ENCODE data around the gene NMRK2.
"Not testable (repeated sequence)": the region's sequence is repeated elsewhere in the genome, so short reads cannot be mapped to it uniquely, and the experiment has no call there.

NMRK2 gene, protein sequence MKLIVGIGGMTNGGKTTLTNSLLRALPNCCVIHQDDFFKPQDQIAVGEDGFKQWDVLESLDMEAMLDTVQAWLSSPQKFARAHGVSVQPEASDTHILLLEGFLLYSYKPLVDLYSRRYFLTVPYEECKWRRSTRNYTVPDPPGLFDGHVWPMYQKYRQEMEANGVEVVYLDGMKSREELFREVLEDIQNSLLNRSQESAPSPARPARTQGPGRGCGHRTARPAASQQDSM

DNA sequence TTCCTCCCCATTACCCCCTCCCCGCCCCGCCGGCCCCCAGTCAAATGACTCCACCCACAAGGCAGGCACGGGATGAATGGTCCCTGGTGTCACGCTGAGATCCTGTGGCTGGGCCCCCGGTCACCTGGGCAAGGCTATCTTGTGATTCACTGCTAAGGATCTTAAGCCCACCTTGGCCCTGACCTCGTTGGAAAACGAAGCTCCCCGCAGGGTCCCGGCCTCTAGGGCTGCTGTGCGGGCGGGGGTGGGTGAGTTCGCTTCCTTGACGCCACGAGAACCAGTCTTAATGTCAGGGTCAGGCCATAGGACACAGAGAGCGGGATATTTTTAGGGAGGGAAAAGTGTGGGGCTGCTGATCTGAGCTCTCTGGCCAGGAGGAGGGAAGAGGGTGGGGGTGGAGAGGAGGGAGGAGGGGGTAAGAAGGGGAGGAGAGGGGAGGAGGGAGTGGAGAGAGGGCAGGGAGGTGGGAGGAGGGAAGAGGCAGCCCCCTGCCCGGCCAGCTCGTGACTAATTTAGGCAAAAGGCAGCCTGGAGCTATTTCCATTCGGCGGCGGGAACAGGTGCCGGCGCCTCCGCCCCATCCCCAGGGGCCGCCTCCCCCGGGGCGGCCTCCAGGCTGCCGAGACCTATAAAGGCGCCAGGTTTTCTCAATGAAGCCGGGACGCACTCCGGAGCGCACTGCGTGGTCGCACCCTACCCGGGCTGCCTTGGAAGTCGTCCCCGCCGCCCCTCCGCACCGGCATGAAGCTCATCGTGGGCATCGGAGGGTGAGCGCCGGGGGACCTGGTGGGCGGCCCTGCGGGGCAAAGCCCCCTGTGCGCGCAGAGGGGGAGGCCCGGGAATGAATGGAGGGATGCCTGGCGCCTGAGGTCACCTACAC, at the start of gene NMRK2:
Gene NMRK2, plus strand, starts transcription at position 139 of the 880 bp plus-strand sequence. Its CDS starts 603 bp downstream, at position 742.
- no peak for DNase-seq

DNA sequence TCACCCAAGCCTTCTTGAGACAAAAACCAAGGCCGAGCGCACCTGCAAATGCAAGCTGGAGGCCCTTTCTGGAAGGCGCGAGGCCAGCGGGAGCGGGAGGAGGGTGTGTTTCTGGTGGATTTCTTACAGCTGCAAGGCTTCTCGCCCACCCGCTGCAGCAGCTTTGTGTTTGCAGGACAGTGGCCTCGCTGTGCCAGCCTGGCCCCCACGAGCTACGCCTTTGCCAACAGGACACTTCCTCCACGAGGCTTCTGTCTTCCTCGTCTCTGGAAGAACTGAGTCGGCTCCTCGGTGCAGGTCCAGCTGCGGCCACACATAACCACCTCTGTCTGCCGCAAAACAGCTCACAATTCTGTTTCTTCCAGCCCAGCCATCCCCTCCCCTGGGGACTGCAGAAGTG, 42.3 kb upstream of the NMRK2 start:
- DNase-seq: no peak

DNA sequence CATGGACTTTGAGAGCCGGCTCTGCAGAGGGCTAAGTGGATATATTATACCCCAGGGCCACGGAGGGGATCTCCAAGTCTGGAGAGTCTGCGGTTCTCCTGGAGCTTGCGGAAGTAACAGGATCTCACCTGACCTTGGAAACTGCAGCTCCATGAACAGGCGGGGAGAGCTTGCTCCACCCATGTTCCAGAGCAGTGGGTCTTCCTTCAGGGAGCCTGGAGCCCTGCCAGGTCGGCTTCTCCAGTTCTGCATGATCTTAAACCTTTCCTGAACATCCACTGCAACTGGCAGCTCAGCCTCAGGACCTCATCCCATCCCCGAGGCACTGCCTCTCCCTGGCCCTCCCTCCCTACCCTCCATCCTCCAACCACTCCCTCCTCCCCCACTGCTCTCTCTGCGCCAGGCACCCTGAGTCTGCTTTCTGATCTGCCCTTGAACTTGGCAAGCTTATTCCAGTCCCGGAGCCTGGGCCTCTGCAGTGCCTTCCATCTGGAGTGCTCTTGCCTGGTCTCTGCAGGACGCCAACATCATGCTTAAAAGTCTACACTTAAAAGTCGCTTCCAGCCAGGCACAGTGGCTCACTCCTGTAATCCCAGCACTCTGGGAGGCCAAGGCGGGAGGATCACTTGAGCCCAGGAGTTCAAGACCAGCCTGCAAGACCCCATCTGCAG, 39.2 kb upstream of the NMRK2 start:
- DNase-seq: no peak

- DNase-seq: not testable (repeated sequence)
Measured at GRCh38 chr19:3894959-3895358, 37.9 kb upstream of the NMRK2 start.

- DNase-seq: no peak
Measured at GRCh38 chr19:3895788-3896187, 37.1 kb upstream of the NMRK2 start.

- no peak for DNase-seq
Measured at GRCh38 chr19:3897936-3898335, 34.9 kb upstream of the NMRK2 start.

- DNase-seq: no peak
Measured at GRCh38 chr19:3898426-3898825, 34.4 kb upstream of the NMRK2 start.

DNA sequence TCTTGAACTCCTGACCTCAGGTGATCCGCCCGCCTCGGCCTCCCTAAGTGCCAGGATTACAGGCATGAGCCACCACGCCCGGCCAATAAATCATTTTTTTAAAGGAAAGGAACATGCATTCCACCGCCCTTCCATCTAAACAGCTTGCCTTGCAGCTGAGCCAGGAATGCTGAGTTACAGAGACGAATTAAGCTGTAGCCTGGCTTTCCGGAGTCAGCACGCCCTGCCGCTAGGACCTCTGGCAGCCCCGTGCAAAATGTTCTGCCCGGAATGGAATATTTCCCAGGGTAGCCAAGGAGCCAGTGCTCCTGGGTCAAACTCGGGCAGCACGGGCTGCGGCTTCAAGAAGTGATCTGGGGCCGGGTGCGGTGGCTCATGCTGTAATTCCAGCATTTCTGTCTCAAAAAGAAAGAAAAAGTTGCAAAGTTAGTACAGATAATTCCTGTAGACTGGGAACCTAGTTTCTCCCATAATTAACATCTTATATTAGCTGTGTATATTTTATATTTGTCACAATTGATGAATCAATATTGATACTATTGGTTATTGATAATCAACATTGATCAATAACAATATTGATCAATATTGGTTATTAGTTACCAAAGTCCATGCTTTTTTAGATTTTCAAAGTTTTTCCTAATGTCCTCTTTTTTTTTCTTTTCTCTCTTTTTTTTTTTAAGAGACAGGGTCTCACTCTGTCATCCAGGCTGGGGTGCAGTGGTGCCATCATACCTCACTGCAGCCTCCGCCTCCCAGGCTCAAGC, 33.2 kb upstream of the NMRK2 start:
- no peak for DNase-seq

DNA sequence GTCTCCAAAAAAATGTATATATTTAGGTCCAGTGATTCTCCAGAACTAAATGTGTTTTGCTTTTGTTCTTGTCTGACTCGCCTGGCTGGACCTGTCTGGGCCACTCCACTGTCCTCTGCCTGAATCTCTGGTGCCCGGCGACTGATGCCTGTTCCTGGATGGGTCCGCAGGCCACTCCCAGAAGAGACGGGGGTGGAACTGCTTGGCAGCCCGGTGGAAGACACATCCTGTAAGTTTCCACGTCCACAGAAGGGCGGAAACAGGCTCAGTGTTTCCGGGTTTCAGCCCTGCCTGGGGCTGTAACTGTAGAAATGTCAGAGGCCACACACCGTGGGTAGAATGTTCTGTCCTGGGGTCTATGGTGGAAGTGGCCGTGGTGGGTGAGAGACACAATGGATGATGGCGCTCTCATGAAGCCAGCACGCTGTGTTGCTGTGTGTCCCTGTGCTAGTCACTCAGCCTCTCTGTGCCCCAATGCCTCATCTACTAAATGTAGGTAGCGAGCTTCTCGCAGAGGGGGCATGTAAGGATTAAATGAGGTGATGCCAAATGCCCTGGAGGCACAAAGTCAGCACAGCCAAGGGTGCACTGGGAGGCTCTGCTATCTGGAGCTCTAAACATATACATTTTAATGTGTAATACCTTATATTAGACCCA, 30.4 kb upstream of the NMRK2 start:
- no peak for DNase-seq

- no peak for DNase-seq
Measured at GRCh38 chr19:3904233-3904632, 28.6 kb upstream of the NMRK2 start.

DNA sequence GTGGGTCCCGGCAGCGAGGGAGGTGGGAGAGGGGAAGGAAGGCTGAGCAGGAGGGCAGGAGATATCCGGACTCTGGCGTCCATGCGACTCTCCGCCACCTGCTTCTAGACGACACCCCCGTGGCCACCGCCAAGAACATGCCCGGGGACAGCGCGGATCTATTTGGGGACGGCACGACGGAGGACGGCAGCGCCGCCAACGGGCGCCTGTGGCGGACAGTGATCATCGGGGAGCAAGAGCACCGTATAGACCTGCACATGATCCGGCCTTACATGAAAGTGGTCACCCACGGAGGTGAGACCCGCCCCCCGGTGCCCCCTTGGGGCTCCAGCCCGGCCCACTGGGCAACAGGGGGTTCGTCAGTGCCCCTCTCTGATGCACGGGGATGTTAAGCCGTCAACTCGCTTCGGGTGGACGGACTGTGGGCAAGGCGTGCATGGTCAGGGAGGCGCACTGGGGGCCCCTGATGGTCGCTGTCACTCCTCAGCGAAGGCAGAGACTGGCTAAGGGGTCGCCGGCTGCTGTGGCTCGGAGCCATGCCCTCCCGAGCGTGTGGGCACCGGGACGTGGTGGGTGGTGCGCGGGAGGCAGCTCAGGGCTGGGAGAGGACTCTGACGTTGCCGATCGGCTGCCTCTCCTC, 25.1 kb upstream of the NMRK2 start:
- DNase-seq: no peak

DNA sequence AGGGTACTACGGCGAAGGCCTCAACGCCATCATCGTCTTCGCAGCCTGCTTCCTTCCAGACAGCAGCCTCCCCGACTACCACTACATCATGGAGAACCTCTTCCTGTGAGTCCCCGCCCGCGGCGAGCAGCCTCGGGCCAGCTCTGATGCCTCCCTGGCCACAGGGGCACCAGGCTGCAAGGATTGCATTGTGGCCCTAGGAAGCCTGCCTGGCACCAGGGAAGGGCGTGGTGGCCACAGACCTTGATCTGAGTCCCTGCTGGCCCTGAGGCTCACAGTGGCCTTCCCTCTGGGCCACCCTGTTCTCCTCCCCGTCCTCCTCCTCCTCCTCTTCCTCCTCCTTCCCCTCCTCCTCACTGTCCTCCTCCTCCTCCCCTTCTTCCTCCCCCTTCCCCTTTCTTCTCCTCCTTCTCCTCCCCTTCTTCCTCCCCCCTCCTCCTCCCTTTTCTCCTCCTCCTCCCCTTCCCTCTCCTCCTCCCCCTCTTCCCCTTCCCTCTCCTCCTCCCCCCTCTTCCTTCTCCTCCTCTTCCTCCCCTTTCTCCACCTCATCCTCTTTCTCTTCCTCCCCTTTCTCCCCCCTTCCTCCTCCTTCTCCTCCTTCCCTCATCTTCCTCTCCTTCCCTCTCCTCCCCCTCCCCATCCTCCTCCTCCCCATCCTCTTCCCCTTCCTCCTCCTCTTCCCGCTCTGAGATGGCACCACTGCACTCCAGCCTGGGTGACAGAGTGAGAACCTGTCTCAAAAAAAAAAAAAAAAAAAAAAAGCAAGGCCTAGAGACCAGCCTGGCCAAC, 24.4 kb upstream of the NMRK2 start:
- no peak for DNase-seq

DNA sequence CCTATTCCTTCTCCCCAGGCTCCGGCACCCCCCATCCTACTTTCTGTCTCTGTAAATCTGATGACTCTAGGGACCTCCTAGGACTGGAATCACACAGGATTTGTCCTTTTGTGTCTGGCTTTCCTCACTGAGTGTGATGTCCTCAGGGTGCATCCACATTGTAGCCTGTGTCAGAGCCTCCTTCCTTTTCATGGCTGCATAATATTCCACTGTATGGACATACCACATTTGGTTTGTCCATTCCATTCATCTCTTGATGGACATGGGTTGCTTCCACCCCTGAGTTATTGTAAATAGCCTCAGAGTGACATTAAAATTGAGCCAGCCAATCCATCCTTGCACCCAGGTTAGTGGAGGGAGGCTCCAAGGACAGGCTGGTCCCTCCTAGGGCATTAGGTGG, 22.8 kb upstream of the NMRK2 start:
- DNase-seq: no peak

- no peak for DNase-seq
Measured at GRCh38 chr19:3914199-3914598, 18.7 kb upstream of the NMRK2 start.

DNA sequence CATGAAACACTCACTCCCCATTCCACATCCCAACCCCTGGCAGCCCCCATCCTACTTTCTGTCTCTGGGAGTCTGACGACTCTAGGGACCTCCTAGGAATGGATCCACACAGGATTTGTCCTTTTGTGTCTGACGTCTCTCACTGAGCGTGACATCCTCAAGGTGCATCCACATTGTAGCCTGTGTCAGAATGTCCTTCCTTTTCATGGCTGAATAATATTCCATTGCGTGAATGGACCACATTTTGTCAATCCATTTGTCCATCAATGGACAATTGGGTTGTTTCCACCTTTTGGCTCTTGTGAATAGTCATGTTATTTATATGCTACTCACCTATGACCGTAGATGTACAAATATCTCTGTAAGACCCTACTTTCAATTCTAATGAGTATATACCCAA, 16.8 kb upstream of the NMRK2 start:
- no peak for DNase-seq

GRCh38 chr19:3919793-3920192, 13.1 kb upstream of the NMRK2 start:
- no peak for DNase-seq

DNA sequence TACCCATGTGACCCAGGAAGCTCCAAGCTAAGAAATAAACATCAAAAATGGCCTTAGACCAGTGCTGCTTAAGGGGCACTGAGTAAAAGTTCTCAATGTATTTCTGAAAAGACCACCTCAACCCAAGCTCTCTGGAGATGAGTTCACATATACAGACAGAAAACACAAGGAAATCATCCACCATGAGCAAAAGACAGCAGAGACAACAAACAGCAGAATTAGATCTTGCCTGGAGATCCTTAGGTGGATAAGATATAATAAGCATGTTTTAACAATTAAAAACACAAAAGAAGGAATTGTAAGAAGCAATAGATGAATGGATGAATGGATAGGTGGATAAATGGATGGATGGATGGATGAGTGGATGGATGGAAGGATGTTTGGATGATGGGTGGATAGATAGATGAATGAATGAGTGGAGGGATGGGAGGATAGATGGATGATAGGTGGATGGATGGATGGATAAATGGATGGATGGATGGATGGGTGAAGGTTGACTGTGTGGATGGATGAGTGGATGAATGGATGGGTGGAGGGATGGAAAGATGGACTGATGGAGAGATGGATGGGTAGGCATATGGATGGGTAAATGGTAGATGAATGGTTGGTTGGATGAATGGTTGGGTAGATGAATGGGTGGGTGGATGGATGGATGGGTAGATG, 9.6 kb upstream of the NMRK2 start:
- DNase-seq: no peak

DNA sequence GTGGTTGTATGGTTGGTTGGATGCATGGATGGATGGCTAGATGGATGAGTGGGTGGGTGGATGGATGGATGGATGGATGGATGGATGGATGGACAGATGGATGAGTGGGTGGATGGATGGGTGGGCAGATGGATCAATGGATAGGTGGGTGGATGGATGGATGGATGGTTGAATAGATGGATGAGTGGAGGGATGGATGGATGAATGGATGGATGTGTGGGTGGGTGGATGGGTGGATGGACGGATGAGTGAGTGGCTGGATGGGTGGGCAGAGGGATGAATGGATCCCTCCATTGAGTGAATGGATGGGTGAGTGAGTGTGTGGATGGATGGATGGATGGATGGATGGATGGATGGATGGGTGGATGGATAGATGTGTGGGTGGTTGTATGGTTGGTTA, 9.0 kb upstream of the NMRK2 start:
- no peak for DNase-seq

DNA sequence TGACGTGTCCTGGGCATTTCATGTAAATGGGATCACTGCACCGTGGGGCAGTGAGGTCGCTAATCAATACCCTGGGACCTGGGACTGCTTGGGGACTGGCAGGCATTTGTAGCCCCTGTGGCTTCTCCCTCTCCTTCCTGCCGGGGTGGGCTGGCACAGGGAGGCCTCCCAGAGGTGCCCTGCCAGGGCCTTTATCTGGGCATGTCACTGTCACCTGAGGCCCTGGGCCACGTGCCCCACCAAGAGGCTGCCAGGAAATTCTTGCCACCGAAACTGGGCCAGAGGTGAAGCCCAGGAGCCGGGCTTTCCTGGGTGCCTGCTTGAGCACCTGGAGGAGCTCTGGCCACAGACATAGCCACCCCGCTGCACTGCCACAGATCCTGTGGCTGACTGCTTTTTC, 1.8 kb upstream of the NMRK2 start:
- DNase-seq: no peak
